Neural cell (in vitro differentiated cells): ENCODE measurements around the gene CYP21A2. TPM values are rescaled to one million over a fixed set of nuclear protein-coding genes. Genes with fewer than 3 reads are reported as not detected.

Source experiments
- H2AFZ ChIP-seq: fragments of 200-600, 300-800 bp; sonication (generic), shearing (Covaris generic); 2 replicates; pipeline ENCODE4 v1.6.0; 2014; ENCODE audit warnings: low read depth, mild to moderate bottlenecking, antibody characterized with exemption, low read length, moderate library complexity
- H3F3A ChIP-seq: fragments of 200-600 bp; shearing (Covaris generic); 2 replicates; pipeline ENCODE4 v1.6.1; 2016; ENCODE audit warnings: mild to moderate bottlenecking, moderate library complexity, mixed read lengths, antibody characterized with exemption, low read length; ENCODE audit not compliant: insufficient read depth, poor library complexity, severe bottlenecking
- H3K27ac ChIP-seq: fragments of 200-600, 300-800 bp; sonication (generic), shearing (Covaris generic); 2 replicates; pipeline ENCODE4 v1.5.1; 2014; ENCODE audit warnings: mild to moderate bottlenecking, low read length, moderate library complexity
- H3K27me3 ChIP-seq: fragments of 300-800, 200-600 bp; sonication (generic), shearing (Covaris generic); 2 replicates; pipeline ENCODE4 v1.6.0; 2014; ENCODE audit warnings: mild to moderate bottlenecking, low read depth, low read length, moderate library complexity; ENCODE audit not compliant: insufficient read depth
- H3K36me3 ChIP-seq: fragments of 300-800, 200-600 bp; sonication (generic), shearing (Covaris generic); 2 replicates; pipeline ENCODE4 v1.5.1; 2014; ENCODE audit warnings: mild to moderate bottlenecking, antibody characterized with exemption, low read length, moderate library complexity; ENCODE audit not compliant: insufficient read depth
- H3K4me2 ChIP-seq: fragments of 300-800, 200-600 bp; sonication (generic), shearing (Covaris generic); 2 replicates; pipeline ENCODE4 v1.6.0; 2014; ENCODE audit warnings: mild to moderate bottlenecking, low read length
- H3K4me3 ChIP-seq: fragments of 300-800, 200-600 bp; sonication (generic), shearing (Covaris generic); 2 replicates; pipeline ENCODE4 v1.5.1; 2014; ENCODE audit warnings: mild to moderate bottlenecking, low read length, moderate library complexity
- H3K79me2 ChIP-seq: fragments of 200-600 bp; shearing (Covaris generic); replicated peaks from 2 replicates; pipeline ENCODE4 v1.6.0; 2014; ENCODE audit warnings: mild to moderate bottlenecking, low read length, moderate library complexity; ENCODE audit not compliant: insufficient read depth
- H3K9ac ChIP-seq: fragments of 300-800, 200-600 bp; sonication (generic), shearing (Covaris generic); 2 replicates; pipeline ENCODE4 v1.6.1; 2016; ENCODE audit warnings: mild to moderate bottlenecking, low read length, mixed read lengths
- H3K9me2 ChIP-seq: fragments of 200-600 bp; shearing (Covaris generic); 2 replicates; pipeline ENCODE4 v1.6.1; 2016; ENCODE audit warnings: mild to moderate bottlenecking, low read length, mixed read lengths; ENCODE audit not compliant: insufficient read depth
- H3K9me3 ChIP-seq: fragments of 200-600, 300-800 bp; sonication (generic), shearing (Covaris generic); 2 replicates; pipeline ENCODE4 v1.6.1; 2016; ENCODE audit warnings: mild to moderate bottlenecking, mixed run types, low read length, moderate library complexity, mixed read lengths
- H4K20me1 ChIP-seq: fragments of 200-600 bp; shearing (Covaris generic); 2 replicates; pipeline ENCODE4 v1.6.1; 2016; ENCODE audit warnings: mild to moderate bottlenecking, mixed run types; ENCODE audit not compliant: insufficient read depth
- CTCF ChIP-seq: fragments of 450-650 bp; IDR thresholded peaks from 2 replicates; pipeline ENCODE4 v1.5.1; 2014; ENCODE audit warnings: antibody characterized with exemption, mild to moderate bottlenecking, moderate library complexity; ENCODE audit not compliant: poor library complexity, severe bottlenecking
- EP300 ChIP-seq: fragments of 450-650 bp; conservative IDR thresholded peaks from 2 replicates; pipeline ENCODE4 v1.6.1; 2014; ENCODE audit warnings: antibody characterized with exemption, mild to moderate bottlenecking, moderate library complexity; ENCODE audit not compliant: poor library complexity, severe bottlenecking
- EZH2 ChIP-seq: fragments of 200-600, 300-800 bp; shearing (Covaris generic), sonication (generic); IDR thresholded peaks from 2 replicates; pipeline ENCODE4 v1.6.1; 2014; ENCODE audit warnings: antibody characterized with exemption, low read length, borderline replicate concordance, mild to moderate bottlenecking; ENCODE audit not compliant: insufficient read depth, poor library complexity, severe bottlenecking
- MXI1 ChIP-seq: fragments of 450-650 bp; conservative IDR thresholded peaks from 2 replicates; pipeline ENCODE4 v1.6.1; 2014; ENCODE audit warnings: antibody characterized with exemption, mild to moderate bottlenecking; ENCODE audit not compliant: poor library complexity, severe bottlenecking
- POLR2AphosphoS5 ChIP-seq: IDR thresholded peaks from 2 replicates; pipeline ENCODE4 v1.6.1; 2012
- RAD21 ChIP-seq: fragments of 450-650 bp; conservative IDR thresholded peaks from 2 replicates; pipeline ENCODE4 v1.6.1; 2014; ENCODE audit warnings: antibody characterized with exemption, mild to moderate bottlenecking, moderate library complexity
- REST ChIP-seq: IDR thresholded peaks from 2 replicates; pipeline ENCODE4 v1.6.1; 2012; ENCODE audit warnings: borderline replicate concordance
- SMC3 ChIP-seq: fragments of 450-650 bp; conservative IDR thresholded peaks from 2 replicates; pipeline ENCODE4 v1.6.1; 2014; ENCODE audit warnings: antibody characterized with exemption, mild to moderate bottlenecking, moderate library complexity; ENCODE audit not compliant: poor library complexity
- TAF1 ChIP-seq: IDR thresholded peaks from 2 replicates; pipeline ENCODE4 v1.6.1; 2012; ENCODE audit warnings: low read depth
- polyA plus RNA-seq: library from polyadenylated mRNA; depleted of rRNA; stranded (reverse); fragments of >200 nt; gene quantifications from 2 replicates; pipeline ENCODE4 v1.2.3, GENCODE V29; 2014

CYP21A2 gene
- polyA plus RNA-seq, 1 donor from 2014 or later, result 1.9 TPM

GRCh38 chr6:32087574-32088486, 49.6 kb downstream of the CYP21A2 start:
- TF ChIP-seq REST (no peak), SMC3 (no peak), MXI1 (no peak), CTCF (no peak), TAF1 (no peak), RAD21 (no peak)
- Histone ChIP-seq H3K27ac (no peak overlapping the region), H3K4me2 (no peak overlapping the region), H3K79me2 (no peaks in the 10 kb centered on the region), H3F3A (no peaks in the 10 kb centered on the region), H3K9me3 (no peaks in the 10 kb centered on the region), H3K36me3 (no peaks in the 10 kb centered on the region), H2AFZ (no peak overlapping the region), H3K27me3 (no peaks in the 10 kb centered on the region), H3K9me2 (no peaks in the 10 kb centered on the region), H4K20me1 (no peaks in the 10 kb centered on the region), H3K9ac (no peak overlapping the region), H3K4me3 (no peak overlapping the region)

GRCh38 chr6:32088487-32089049, 50.4 kb downstream of the CYP21A2 start:
- Histone ChIP-seq H3K4me2 (no peak overlapping the region), H3K9me3 (no peaks in the 10 kb centered on the region), H2AFZ (no peak overlapping the region), H3K27me3 (no peaks in the 10 kb centered on the region), H3K9me2 (no peaks in the 10 kb centered on the region), H3F3A (no peaks in the 10 kb centered on the region), H3K79me2 (no peaks in the 10 kb centered on the region), H4K20me1 (no peaks in the 10 kb centered on the region), H3K4me3 (no peak overlapping the region), H3K27ac (no peak overlapping the region), H3K36me3 (no peaks in the 10 kb centered on the region), H3K9ac (no peak overlapping the region)
- TF ChIP-seq CTCF, result no peak
- TF ChIP-seq MXI1, result no peak
- TF ChIP-seq POLR2AphosphoS5, result no peak
- no peak for TF ChIP-seq TAF1
- no peak for TF ChIP-seq REST
- TF ChIP-seq RAD21, result no peak
- TF ChIP-seq EP300, result no peak
- TF ChIP-seq SMC3, result no peak
- TF ChIP-seq EZH2, result no peak
